AG10803 (cell line): ENCODE data around the gene BLVRA.

Source experiments
- DNase-seq: peaks from one replicate; pipeline ENCODE4 v3.0.0; 2010; ENCODE audit warnings: low read depth
- H3K4me3 ChIP-seq: 2 replicates; pipeline ENCODE4 v1.5.1; 2011; ENCODE audit warnings: mild to moderate bottlenecking, low read length, control low read depth
- TF ChIP-seq, protein P1 (sequence below): conservative IDR thresholded peaks from 2 replicates; pipeline ENCODE4 v1.5.1; 2011; ENCODE audit warnings: mild to moderate bottlenecking, low read length, control low read depth, inconsistent platforms

Gene BLVRA

DNA sequence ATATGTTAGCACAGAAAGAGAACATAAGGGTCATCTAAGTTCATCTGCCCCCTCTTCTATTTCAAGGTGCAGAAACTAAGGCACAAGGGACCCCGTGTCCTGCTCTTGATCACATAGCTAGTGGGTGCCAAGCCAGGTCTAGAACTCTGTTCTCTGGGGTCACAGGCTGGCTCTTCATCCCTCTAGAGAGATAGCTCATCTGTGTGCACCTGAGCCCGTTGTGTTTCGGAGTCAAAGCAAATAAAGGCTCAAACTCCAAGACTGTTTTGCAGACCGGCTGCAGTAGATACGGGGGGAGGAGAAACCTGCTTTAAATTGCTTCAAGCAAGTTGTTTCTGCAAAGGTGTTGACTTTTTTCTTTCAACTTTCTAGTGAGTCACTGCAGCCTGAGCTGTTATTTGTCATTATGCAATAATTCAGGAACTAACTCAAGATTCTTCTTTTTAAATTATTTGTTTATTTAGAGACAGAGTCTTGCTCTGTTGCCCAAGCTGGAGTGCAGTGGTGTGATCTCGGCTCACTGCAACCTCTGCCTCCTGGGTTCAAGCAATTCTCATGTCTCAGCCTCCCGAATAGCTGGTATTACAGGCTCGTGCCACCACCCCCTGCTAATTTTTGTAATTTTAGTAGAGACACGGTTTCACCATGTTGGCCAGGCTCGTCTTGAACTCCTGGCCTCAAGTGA, 6.5 kb downstream of the BLVRA start:
- no peak for DNase-seq
- no peak overlapping the region for H3K4me3 ChIP-seq
- TF ChIP-seq, protein P1, sequence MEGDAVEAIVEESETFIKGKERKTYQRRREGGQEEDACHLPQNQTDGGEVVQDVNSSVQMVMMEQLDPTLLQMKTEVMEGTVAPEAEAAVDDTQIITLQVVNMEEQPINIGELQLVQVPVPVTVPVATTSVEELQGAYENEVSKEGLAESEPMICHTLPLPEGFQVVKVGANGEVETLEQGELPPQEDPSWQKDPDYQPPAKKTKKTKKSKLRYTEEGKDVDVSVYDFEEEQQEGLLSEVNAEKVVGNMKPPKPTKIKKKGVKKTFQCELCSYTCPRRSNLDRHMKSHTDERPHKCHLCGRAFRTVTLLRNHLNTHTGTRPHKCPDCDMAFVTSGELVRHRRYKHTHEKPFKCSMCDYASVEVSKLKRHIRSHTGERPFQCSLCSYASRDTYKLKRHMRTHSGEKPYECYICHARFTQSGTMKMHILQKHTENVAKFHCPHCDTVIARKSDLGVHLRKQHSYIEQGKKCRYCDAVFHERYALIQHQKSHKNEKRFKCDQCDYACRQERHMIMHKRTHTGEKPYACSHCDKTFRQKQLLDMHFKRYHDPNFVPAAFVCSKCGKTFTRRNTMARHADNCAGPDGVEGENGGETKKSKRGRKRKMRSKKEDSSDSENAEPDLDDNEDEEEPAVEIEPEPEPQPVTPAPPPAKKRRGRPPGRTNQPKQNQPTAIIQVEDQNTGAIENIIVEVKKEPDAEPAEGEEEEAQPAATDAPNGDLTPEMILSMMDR, result no peak

DNA sequence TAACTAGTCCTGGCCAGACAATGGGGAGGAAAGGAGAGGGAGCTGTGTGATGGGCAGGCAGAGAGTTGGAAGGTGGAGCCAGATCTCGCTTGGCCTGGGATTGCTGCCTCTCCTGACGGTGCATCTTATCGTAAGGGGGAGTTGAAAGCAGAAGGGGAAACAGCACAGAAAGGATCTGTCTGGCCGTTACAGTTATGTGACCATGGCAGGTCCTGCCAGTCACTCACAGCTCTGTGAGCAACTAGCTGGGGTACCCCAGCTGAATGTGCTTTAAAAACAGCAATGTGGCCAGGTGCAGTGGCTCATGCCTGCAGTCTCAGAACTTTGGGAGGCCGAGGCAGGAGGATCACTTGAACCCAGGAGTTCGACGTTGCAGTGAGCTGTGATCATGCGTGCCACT, 8.1 kb downstream of the BLVRA start:
- TF ChIP-seq, protein P1, result no peak
- no peak overlapping the region for H3K4me3 ChIP-seq
- DNase-seq, result no peak

DNA sequence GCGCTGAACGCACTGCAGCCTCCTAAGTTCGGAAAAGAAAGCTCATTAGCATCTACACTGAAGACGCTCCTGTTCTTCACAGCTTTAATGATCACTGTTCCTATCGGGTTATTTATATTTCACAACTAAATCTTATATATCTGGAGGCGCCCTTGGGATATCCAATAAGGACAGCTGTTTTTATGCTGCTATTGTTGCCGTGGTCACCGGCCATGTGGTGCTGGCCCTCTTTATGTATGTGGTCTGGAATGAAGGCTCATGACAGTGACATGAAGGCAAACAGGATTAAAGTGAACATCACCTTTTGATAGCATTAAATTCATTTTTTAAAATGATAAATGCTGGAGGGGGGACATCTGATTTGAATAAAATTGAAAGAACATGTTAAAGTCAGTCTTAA, 8.8 kb downstream of the BLVRA start:
- TF ChIP-seq, protein P1, result no peak
- DNase-seq, result no peak
- no peak overlapping the region for H3K4me3 ChIP-seq

DNA sequence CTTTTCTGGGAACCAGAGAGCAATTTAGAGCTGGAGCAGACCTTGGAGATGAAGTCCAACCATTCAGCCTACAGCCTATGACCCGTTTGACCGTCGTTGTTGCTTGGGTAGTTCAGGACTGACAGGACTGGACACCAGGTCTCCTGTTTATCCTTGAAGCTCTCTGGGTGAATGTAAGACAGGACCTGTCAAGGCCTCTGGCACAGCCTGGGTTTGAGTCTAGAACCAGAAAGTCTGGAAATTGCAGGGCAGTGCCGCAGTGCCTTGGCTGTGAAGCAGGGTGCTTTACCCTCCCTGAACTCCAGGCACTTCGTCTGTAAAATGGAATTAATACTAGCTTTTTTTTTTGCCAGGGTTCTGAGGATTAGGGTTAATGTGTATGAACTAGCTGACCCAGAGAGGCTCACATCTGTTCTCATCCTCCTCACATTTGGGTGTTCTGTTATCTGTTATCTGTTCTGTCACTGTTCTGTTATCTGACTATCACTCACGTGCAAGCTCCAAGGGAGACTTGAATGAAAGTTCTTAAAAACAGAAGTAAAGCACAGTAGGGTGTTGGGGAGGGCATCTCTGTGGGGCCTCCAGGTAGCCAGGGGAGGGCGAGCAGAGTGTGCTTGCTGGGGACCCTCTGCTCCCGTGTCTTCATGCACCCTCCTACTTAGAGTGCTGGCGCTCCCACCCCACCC, 9.9 kb downstream of the BLVRA start:
- TF ChIP-seq, protein P1, result no peak
- DNase-seq, result no peak
- H3K4me3 ChIP-seq, result no peak overlapping the region

DNA sequence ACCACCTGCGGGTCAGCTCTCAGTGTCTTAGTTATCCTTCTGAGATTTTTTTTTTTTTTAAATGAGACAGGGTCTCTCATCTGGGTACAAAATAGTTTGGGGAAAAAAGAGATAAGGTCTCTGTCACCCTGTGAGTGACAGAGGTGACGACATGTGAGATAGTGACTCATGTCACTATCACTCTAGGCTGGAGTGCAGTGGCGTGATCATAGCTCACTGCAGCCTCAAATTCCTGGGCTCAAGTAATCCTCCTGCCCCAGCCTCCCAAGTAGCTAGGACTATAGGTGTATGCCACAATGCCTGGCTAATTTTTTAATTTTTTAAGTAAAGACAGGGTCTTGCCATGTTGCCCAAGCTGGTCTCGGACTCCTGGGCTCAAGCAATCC, 10.4 kb downstream of the BLVRA start:
- H3K4me3 ChIP-seq, result no peak overlapping the region
- TF ChIP-seq, protein P1, result no peak
- DNase-seq, result no peak

DNA sequence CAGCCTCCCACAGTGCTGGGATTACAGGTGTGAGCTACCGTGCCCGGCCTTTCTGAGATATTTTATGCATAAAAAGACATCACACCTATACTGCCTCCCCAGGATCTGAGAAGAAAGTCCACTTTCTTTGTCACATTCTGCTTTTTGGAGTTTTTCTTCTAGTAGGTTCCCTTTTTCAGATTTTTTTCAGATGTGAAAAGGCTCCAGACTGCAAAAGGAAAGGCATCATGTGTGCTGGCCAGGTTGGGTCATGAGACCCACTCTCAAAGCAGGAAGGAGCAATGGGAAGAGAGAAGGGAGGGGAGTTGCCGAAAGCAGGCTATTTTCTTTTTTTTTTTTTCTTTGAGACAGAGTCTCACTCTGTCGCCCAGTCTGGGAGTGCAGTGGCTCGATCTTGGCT, 10.8 kb downstream of the BLVRA start:
- no peak for DNase-seq
- no peak overlapping the region for H3K4me3 ChIP-seq
- TF ChIP-seq, protein P1, result no peak
